ENCODE measurements around the gene TAL1. TPM values are rescaled to one million over a fixed set of nuclear protein-coding genes. Genes with fewer than 3 reads are reported as not detected.

Gene TAL1
- total RNA-seq, 2 experiments from 2014 or later: not detected

DNA sequence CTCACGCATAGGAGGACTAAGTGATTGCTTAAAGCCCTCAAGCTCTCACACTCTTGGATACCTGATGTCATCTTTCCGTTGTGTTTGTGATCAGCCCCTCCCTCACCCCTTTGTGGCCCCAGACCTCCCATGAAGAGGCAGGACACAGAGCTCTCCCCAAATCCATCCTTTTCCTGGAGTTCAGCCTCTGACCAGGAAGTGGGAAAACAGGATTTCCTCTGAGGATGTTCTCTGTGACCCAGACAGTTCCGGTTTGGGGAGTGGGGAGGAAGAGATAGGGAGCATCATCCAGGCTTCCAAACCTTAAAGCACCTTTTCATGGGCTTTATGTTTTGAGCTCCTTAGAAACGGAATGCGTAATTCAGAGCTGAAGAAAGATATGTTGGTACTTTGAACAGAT is 11.9 kb upstream of the TAL1 start:
- Mint-ChIP-seq H3K36me3 (ENCODE audit: low read depth) (no peaks in the 10 kb centered on the region), H3K27me3 (peaks cover 24% of the 10 kb centered on the region), H3K9me3 (no peaks in the 10 kb centered on the region), H3K4me3 (no peak overlapping the region), H3K27ac (no peak overlapping the region), H3K4me1 (ENCODE audit: low read depth) (no peaks in the 10 kb centered on the region)
- DNase-seq (no peak), ATAC-seq (no peak)
- POLR2A ChIA-PET: no interaction called here
- TF ChIP-seq, protein P1, sequence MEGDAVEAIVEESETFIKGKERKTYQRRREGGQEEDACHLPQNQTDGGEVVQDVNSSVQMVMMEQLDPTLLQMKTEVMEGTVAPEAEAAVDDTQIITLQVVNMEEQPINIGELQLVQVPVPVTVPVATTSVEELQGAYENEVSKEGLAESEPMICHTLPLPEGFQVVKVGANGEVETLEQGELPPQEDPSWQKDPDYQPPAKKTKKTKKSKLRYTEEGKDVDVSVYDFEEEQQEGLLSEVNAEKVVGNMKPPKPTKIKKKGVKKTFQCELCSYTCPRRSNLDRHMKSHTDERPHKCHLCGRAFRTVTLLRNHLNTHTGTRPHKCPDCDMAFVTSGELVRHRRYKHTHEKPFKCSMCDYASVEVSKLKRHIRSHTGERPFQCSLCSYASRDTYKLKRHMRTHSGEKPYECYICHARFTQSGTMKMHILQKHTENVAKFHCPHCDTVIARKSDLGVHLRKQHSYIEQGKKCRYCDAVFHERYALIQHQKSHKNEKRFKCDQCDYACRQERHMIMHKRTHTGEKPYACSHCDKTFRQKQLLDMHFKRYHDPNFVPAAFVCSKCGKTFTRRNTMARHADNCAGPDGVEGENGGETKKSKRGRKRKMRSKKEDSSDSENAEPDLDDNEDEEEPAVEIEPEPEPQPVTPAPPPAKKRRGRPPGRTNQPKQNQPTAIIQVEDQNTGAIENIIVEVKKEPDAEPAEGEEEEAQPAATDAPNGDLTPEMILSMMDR (IDR thresholded peaks at IDR 0.05): no peak
- CTCF ChIA-PET: no interaction called here
- intact Hi-C loops (cut with micrococcal nuclease): no loop called here

DNA sequence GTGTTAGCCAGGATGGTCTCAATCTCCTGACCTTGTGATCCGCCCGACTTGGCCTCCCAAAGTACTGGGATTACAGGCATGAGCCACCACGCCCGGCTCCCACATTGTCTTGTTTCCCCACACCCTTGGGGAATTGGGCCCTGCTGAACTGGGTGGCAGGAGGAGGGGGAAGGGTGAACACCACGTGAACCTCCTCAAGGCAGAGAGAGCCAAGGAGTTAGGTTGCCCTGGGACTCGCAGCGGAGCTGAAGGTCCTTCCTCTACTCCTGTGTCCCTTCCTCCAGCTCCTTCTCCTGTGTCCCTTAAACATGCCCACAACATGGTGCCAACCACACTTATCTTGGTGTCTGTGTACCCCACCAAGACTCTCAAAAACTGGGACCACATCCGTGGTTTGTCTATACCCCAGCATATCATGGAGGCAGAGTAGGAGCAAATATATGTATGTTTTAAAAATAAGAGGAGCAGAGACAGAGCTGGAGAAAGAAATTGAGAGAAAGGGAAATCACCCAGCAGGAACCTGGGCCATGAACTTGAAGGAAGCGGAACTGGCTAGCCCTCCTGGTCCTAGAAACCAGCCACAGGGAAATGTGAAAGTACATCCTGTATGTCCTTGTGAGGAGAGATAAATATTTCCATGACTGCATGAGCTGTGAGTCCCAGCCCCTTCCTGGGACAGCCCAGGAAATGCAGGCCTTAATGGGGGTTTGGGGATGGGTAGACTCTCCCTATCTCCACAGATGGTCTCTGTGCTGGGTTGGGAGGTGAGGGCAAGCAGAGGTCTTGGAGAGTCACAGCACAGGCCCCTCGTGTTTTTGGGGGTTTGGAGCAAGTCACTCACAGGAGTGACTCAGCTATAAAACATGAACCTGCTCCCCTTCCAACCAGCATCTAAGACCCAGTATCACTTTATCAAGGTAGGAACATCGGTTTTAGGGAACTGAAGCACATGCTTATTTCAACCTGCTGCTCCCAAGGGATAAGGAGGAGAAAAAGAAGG is 9.4 kb upstream of the TAL1 start:
- ChIA-PET CTCF (interaction anchor here (1.3 to 1.7 kb wide), 2 partner anchors 21 to 49 kb away, joined by 3 to 8 read pairs; no protein-coding TSS in a partner anchor), POLR2A (no interaction called here)
- no peak for DNase-seq
- intact Hi-C loops (cut with micrococcal nuclease): no loop called here
- ATAC-seq: no peak
- Mint-ChIP-seq H3K4me3 (no peak overlapping the region), H3K27ac (no peak overlapping the region), H3K4me1 (ENCODE audit: low read depth) (no peaks in the 10 kb centered on the region), H3K36me3 (ENCODE audit: low read depth) (no peaks in the 10 kb centered on the region), H3K27me3 (peaks cover 27% of the 10 kb centered on the region), H3K9me3 (no peaks in the 10 kb centered on the region)
- TF ChIP-seq, protein P1 (IDR thresholded peaks at IDR 0.05): no peak

- intact Hi-C loops (cut with micrococcal nuclease): no loop called here
- ATAC-seq: no peak
- ChIA-PET CTCF (interaction anchor here (0.6 to 1.8 kb wide), 3 partner anchors 38 to 198 kb away, joined by 3 to 7 read pairs (median 3); no protein-coding TSS in a partner anchor), POLR2A (interaction anchor here (0.6 kb wide), 1 partner anchor 573 kb away, joined by 3 read pairs; no protein-coding TSS in a partner anchor)
- H3K4me1 Mint-ChIP-seq (ENCODE audit: low read depth): no peaks in the 10 kb centered on the region
- TF ChIP-seq, protein P1 (IDR thresholded peaks at IDR 0.05): no peak
- H3K27me3 Mint-ChIP-seq: peaks cover 35% of the 10 kb centered on the region
- H3K4me3 Mint-ChIP-seq: no peak overlapping the region
- H3K9me3 Mint-ChIP-seq: no peaks in the 10 kb centered on the region
- no peak overlapping the region for H3K27ac Mint-ChIP-seq
- no peaks in the 10 kb centered on the region for H3K36me3 Mint-ChIP-seq (ENCODE audit: low read depth)
- no peak for DNase-seq
Measured at GRCh38 chr1:47238935-47239592, 7.0 kb upstream of the TAL1 start.

GRCh38 chr1:47235806-47236205 is 3.8 kb upstream of the TAL1 start:
- ChIA-PET CTCF (interaction anchor here (1.4 kb wide), 1 partner anchor 27 kb away, joined by 3 read pairs; no protein-coding TSS in a partner anchor), POLR2A (interaction anchor here (0.6 kb wide), 1 partner anchor 17 kb away, joined by 3 read pairs; no protein-coding TSS in a partner anchor)
- no peaks in the 10 kb centered on the region for H3K36me3 Mint-ChIP-seq (ENCODE audit: low read depth)
- TF ChIP-seq, protein P1 (IDR thresholded peaks at IDR 0.05): no peak
- no peaks in the 10 kb centered on the region for H3K9me3 Mint-ChIP-seq
- peaks cover 56% of the 10 kb centered on the region for H3K27me3 Mint-ChIP-seq
- no peak for DNase-seq
- no peak for ATAC-seq
- no peak overlapping the region for H3K4me3 Mint-ChIP-seq
- no peak overlapping the region for H3K27ac Mint-ChIP-seq
- H3K4me1 Mint-ChIP-seq (ENCODE audit: low read depth): peaks cover 12% of the 10 kb centered on the region
- intact Hi-C loops (cut with micrococcal nuclease): no loop called here

All from activated CD8-positive, alpha-beta T cell treated with anti-CD3 and anti-CD28 coated beads for 36 hours (primary cell).